Right ventricle myocardium inferior (tissue), 1 donor: ENCODE data around the gene TLR7. TPM values are rescaled to one million over a fixed set of nuclear protein-coding genes. Genes with fewer than 3 reads are reported as not detected.

Experiments
- ATAC-seq: fragments of 200-7000 bp; cut with Tn5 transposase; one replicate; pipeline ENCODE4 v1.9.1; 2020; ENCODE audit warnings: mild to moderate bottlenecking, moderate library complexity
- DNase-seq: peaks from one replicate; pipeline ENCODE4 v3.0.0; 2021; ENCODE audit errors: missing footprints
- intact Hi-C: fragments of 100-400 bp; cut with DNase I; formaldehyde crosslinking; loops from one replicate; pipeline ENCODE4 v1.11.0; 2022
- long read RNA-seq: library from polyadenylated mRNA; unstranded; transcript quantifications from one replicate; pipeline ENCODE4 v2.0.0, GENCODE V29; 2021
- total RNA-seq: library from RNA; stranded (reverse); fragmentation: NEBNext Ultra II Directional; extraction: Animal tissue kit (Norgen Biotek cat#: 25700); gene quantifications from one replicate; pipeline ENCODE4 v1.2.1, GENCODE V29; 2021
- donor health status: DM: no; HTN: yes; CAD: no; lungs with severe emphysema.

The TLR7 gene
- 0.68 TPM for total RNA-seq
- long read RNA-seq = 0 reads

DNA sequence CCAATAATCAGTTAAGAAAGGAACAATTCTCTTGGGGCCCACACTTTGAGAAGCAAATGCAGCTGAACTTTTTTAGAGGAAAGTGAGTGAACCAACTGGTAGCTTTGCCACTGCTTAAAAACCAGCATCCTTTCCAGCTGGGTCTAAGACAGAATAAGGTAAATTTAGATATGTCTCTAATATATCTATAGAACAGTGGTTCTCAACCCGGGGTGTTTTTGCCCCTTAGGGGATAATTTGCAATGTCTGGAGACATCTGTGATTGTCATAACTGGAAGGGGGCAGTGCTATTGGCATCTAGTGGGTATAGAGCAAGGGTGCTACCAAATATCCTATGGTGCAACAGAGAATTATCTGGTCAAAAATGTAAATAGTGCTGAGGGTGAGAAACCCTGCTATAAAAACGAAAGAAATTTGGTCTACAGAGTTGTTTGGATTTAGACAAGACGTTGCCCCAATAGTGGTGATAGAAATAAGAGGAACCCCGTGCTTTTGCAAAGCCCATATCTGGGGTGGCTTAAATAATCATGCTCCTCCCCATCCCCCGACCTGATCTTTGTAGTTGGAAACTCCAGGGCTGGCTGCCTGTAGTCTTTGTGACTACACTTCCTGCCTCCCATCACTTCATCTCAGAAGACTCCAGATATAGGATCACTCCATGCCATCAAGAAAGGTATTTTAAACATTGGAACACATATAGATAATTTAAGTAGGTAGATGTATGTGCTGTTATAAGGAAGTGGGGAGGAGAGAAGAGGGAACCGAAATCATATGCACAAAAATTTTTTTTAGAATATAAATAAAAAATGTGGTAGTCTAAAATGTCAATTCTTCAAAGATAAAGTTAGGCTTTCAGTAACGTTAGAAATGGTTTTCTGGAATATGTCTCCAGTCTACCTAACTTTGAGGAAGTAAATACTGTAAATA, at the start of gene TLR7:
TLR7 (plus strand) TSS at position 622 of the 927 bp plus-strand sequence. CDS start 507 bp downstream, outside the sequence.
- ATAC-seq (no peak), DNase-seq (no peak)
- intact Hi-C loops = no loop called here

GRCh38 chrX:12817528-12817927, 49.3 kb upstream of the TLR7 start:
- intact Hi-C loops = loop anchor here (10.0 kb wide), 1 partner anchor 77 kb away; no protein-coding TSS in a partner anchor
- ATAC-seq (no peak), DNase-seq (no peak)

DNA sequence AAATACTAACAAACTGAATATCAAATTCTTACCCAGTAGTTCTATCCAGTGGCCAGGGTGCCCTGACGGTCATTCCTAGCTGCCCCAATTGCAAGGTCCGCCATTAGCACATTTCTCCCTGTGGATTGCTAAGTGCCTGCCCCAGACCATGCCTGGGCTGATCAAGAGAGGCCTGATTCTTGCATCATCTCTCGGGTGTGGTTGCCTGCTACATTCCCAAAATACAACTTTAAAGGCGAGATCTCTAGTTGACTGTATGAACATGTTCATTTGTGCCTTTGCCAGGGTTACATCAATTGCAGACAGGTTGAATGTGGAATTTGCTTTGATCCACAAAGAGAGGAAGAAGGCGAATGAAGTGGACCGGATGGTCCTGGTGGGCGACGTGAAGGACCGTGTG, 47.6 kb upstream of the TLR7 start:
- no peak for DNase-seq
- ATAC-seq = no peak
- intact Hi-C loops = loop anchor here (10.0 kb wide), 1 partner anchor 76 kb away; no protein-coding TSS in a partner anchor

- ATAC-seq (no peak), DNase-seq (no peak)
- intact Hi-C loops = no loop called here
Observed at GRCh38 chrX:12820737-12821136, 46.1 kb upstream of the TLR7 start.

GRCh38 chrX:12824944-12825343, 41.9 kb upstream of the TLR7 start:
- intact Hi-C loops = no loop called here
- no peak for ATAC-seq

DNA sequence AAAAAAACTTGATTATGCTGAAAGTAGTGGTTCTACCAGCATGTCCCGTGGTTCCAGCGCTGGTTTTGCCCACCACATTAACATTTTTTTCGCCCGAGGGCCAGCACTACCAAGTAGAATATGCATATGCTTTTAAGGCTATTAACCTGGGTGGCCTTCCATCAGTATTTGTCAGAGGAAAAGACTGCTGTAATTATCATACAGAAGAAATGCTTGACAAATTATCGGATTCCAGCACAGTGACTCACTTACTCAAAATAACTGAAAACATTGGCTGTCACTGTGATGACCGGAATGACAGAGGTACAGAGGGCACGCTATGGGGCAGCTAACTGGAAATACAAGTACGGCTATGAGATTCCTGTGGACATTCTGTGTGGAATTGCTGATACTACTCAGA, 41.1 kb upstream of the TLR7 start:
- DNase-seq = no peak
- intact Hi-C loops = no loop called here
- no peak for ATAC-seq

More at GRCh38 chrX:12824944-12825343, 41.9 kb upstream of the TLR7 start:
- DNase-seq = no peak

- intact Hi-C loops = no loop called here
- no peak for ATAC-seq
- DNase-seq = no peak
Observed at GRCh38 chrX:12843061-12843667, 23.7 kb upstream of the TLR7 start.

- intact Hi-C loops = no loop called here
- ATAC-seq (no peak), DNase-seq (no peak)
Observed at GRCh38 chrX:12843668-12844279, 23.1 kb upstream of the TLR7 start.

GRCh38 chrX:12844319-12844718, 22.6 kb upstream of the TLR7 start:
- no peak for DNase-seq

DNA sequence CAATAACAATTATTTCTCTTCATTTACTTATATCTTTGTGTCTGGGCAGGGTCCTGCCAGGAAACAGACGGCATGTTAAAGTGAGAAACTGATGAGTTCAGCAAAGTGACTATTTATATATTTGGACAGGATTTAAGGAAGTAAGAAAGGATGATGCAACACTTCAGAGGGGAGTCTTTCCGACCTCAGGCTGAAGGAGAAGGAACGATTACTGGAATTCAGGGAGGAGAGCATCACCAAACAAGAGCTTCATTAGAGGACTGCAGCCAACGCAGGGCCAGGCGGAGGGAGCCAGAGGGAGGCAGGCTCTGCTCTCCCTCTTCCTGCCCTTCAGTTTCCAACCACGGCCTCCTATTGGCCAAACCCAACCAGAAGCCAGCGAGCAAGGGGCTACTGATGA, 1.5 kb upstream of the TLR7 start:
- intact Hi-C loops = no loop called here

More at GRCh38 chrX:12844319-12844718, 22.6 kb upstream of the TLR7 start:
- no peak for ATAC-seq
- intact Hi-C loops = no loop called here

GRCh38 chrX:12867685-12868084, 813 bp downstream of the TLR7 start:
- DNase-seq = no peak
- intact Hi-C loops = no loop called here
- no peak for ATAC-seq

More for the DNA sequence above, 1.5 kb upstream of the TLR7 start:
- DNase-seq (peak; percentile 31), ATAC-seq (no peak)

GRCh38 chrX:12868747-12869146, 1.9 kb downstream of the TLR7 start:
- no peak for DNase-seq
- intact Hi-C loops = no loop called here
- ATAC-seq = no peak

- intact Hi-C loops = no loop called here
- ATAC-seq = no peak
- DNase-seq = no peak
Observed at GRCh38 chrX:12871257-12871656, 4.4 kb downstream of the TLR7 start.

DNA sequence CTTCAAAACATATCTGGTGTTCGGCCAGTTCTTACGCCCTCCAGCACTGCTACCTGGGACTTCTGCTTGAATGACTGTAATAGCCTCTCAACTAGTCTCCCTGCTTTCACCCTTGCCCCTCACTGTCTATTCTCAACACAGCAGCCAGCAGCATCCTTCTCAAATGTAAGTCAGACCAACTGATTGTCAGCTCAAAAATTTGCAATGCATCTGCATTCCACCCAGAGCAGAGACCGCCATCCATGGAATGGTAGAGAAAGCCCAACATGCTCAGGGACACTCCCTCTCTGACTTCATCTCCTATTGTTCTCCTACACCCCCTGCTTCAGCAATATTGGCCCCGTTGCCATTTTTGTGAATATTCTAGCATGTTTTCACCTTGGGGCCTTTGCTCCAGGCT, 5.9 kb downstream of the TLR7 start:
- ATAC-seq (no peak), DNase-seq (no peak)
- intact Hi-C loops = no loop called here

DNA sequence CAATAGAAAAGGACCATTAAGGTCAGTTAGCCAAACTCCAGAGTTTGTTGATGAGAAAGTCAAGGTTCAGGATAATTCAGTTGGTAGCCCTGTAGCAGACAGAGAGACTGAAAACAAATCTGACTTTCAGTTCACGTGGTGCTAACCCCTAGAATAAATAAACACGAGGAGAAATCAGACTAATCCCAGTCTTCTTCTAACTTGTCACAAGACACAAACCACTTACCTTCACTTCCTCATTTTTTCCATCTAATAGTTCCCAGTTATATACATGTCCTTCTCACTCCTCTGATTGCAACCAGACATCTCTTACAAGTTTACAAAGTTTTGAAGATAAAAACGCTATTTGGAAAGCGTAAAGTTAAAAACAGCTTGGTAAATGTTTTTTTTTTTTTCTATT, 7.7 kb downstream of the TLR7 start:
- intact Hi-C loops = no loop called here
- ATAC-seq (no peak), DNase-seq (no peak)

- intact Hi-C loops = no loop called here
- DNase-seq = no peak
- no peak for ATAC-seq
Observed at GRCh38 chrX:12877386-12877785, 10.5 kb downstream of the TLR7 start.

DNA sequence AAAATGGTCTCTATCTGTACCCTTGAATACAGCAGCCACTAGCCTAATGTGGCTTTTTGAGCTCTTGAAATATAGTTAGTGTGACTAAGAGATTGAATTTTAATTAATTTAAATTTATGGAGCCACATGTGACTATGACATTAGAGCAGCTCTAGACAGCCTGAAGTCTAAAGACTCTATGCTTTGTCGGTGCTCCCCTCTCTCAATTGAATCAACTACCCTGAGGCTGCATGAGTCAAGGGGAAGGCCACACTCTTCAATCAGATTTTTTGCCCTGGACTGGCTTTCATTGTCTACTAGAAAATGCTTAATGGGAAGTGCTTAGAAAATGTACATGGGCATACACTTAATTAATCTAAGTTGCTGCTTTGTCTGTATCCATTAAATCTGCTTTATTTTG, 11.7 kb downstream of the TLR7 start:
- DNase-seq (no peak), ATAC-seq (no peak)
- intact Hi-C loops = no loop called here

GRCh38 chrX:12881914-12882313, 15.0 kb downstream of the TLR7 start:
- ATAC-seq (no peak), DNase-seq (no peak)
- intact Hi-C loops = no loop called here

GRCh38 chrX:12885508-12885907, 18.6 kb downstream of the TLR7 start:
- intact Hi-C loops = no loop called here
- no peak for ATAC-seq
- DNase-seq = no peak

GRCh38 chrX:12886545-12886944, 19.7 kb downstream of the TLR7 start:
- intact Hi-C loops = no loop called here
- DNase-seq = no peak
- no peak for ATAC-seq
